Fibroblast of the aortic adventitia (primary cell): ENCODE data around the gene SASH3. TPM values are rescaled to one million over a fixed set of nuclear protein-coding genes. Genes with fewer than 3 reads are reported as not detected.

Experiments used
- DNase-seq: peaks from one replicate; pipeline ENCODE4 v3.0.0-alpha.2; 2010; ENCODE audit warnings: low read depth
- H3K4me3 ChIP-seq: 2 replicates; pipeline ENCODE4 v1.5.1; 2011; ENCODE audit warnings: low read depth, mild to moderate bottlenecking, control low read depth, low read length, moderate library complexity
- total RNA-seq: library from RNA; depleted of rRNA; stranded (reverse); fragments of >200 nt; gene quantifications from 2 replicates; pipeline ENCODE4 v1.2.3, GENCODE V29; 2012; ENCODE audit warnings: low replicate concordance
- TF ChIP-seq, protein P1 (sequence below): IDR thresholded peaks from 2 replicates; pipeline ENCODE4 v1.5.1; 2011; ENCODE audit warnings: mild to moderate bottlenecking, low read length, control low read depth, inconsistent platforms; ENCODE audit not compliant: insufficient read depth

SASH3 gene
- total RNA-seq, 1 donor = not detected

DNA sequence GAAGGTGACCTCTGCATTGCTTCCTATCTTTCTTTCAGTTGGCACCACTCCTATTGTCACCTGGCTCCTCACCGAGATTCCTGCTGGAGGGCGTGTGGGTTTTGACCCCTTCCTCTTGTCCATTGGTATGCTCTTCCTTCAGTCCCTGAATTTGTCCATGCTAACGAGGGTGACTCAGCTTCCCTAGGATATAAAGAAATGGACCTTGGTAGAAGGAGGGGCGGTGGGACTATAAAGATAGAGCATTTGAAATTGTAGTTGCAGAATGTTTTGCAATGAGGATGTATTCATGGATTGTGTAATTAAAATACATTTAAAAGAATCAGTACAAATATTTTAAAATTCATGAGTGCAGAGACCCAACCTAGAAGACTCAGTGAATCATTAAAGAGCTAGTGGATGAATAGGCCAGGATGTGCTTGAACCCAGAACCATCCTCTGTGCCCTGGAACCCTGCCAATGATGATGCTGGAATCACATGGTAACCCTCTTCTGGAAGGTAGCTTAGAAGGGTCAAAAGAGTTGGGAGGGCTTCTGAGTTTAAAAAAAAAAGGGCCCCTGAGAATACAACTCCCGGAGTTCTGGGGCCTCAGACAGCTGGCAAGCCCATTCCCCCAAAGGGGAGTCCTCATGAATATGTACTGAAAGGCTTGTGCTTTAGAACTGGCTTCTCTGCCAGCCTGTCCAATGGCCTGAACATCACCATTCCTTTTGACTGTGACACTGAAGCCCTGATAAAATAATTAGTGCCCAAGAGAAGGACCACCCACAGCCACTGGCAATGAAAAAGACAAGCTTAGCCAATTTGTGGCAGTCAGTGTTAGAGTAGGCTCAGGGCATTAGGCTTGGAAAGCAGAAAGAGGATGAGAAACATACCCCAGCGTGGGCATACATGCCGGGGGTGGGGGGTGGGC lies 32.9 kb upstream of the SASH3 start:
- peak; percentile 22 for DNase-seq
- no peak overlapping the region for H3K4me3 ChIP-seq
- TF ChIP-seq, protein P1, sequence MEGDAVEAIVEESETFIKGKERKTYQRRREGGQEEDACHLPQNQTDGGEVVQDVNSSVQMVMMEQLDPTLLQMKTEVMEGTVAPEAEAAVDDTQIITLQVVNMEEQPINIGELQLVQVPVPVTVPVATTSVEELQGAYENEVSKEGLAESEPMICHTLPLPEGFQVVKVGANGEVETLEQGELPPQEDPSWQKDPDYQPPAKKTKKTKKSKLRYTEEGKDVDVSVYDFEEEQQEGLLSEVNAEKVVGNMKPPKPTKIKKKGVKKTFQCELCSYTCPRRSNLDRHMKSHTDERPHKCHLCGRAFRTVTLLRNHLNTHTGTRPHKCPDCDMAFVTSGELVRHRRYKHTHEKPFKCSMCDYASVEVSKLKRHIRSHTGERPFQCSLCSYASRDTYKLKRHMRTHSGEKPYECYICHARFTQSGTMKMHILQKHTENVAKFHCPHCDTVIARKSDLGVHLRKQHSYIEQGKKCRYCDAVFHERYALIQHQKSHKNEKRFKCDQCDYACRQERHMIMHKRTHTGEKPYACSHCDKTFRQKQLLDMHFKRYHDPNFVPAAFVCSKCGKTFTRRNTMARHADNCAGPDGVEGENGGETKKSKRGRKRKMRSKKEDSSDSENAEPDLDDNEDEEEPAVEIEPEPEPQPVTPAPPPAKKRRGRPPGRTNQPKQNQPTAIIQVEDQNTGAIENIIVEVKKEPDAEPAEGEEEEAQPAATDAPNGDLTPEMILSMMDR = no peak

DNA sequence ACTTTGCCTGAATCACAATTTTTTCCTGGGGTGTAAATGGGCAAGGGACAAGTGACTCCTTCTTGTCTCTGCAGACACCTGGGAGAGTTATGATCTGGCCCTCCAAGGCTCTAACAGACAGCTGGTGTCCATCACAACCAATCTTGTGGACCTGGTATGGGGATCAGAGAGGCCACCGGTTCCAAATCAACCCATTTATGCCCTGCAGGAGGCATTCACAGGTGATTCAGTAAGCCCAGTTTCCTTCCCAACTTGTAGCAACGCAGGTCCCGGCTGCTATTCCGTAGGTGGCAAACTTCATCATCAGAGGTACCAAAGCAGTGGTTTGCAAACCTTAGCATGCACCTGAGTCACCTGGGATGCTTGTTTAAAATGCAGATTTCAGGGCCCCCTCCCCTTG lies 32.2 kb upstream of the SASH3 start:
- no peak for DNase-seq
- no peak overlapping the region for H3K4me3 ChIP-seq
- TF ChIP-seq, protein P1 = no peak

DNA sequence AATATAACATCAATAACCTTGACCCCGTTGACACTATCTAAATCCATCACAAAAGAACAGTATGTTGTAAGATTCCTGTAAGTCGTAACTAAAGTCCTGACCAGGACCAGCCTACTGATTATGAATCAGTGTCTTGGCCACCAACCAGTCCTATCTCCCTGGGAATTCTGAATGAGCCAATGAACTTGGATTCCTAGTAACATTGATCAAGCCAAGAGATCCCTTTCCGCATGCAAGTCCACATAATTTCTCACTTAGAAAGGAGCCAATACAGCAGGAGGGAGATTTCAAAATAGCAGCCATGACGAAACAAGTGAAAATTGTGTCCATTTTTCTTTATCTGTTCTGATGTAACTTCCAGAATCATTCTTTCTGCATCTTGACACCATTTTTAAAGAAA lies 31.4 kb upstream of the SASH3 start:
- H3K4me3 ChIP-seq = no peak overlapping the region
- TF ChIP-seq, protein P1 = no peak
- peak; percentile 98 for DNase-seq

DNA sequence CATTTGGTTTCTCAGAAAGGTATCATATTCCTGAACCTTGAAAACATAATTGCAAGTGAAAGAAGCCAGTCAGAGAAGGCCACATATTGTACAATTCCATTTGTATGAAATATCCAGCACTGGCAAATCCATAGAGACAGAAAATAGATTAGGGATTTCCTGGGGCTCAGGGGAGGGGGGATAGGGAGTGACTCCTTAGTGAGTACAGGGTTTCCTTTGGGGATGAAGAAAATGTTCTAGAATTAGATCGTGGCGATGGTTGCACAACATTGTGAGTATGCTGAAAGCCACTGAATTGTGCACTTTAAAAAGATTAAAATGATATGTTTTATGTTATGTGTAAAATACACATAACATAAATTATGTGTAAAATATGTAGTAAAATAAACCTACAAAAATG lies 30.7 kb upstream of the SASH3 start:
- peak; percentile 67 for DNase-seq
- TF ChIP-seq, protein P1 = no peak
- no peak overlapping the region for H3K4me3 ChIP-seq

DNA sequence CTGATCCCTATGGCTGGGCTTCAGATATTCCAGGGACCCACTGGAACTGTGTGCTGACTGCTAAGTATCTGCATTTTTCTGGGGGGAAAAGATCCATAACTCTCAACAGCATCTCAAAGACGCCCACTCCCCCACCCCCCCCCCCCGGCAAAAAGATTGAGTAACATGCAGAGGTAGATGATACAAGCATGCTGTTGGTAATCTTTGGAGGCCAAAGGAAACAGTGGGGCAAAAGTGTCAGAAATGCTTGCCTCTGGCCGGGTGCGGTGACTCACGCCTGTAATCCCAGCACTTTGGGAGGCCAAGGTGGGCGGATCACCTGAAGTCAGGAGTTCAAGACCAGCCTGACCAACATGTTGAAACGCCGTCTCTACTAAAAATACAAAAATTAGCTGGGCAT lies 28.8 kb upstream of the SASH3 start:
- H3K4me3 ChIP-seq = no peak overlapping the region
- TF ChIP-seq, protein P1 = no peak
- DNase-seq = no peak

DNA sequence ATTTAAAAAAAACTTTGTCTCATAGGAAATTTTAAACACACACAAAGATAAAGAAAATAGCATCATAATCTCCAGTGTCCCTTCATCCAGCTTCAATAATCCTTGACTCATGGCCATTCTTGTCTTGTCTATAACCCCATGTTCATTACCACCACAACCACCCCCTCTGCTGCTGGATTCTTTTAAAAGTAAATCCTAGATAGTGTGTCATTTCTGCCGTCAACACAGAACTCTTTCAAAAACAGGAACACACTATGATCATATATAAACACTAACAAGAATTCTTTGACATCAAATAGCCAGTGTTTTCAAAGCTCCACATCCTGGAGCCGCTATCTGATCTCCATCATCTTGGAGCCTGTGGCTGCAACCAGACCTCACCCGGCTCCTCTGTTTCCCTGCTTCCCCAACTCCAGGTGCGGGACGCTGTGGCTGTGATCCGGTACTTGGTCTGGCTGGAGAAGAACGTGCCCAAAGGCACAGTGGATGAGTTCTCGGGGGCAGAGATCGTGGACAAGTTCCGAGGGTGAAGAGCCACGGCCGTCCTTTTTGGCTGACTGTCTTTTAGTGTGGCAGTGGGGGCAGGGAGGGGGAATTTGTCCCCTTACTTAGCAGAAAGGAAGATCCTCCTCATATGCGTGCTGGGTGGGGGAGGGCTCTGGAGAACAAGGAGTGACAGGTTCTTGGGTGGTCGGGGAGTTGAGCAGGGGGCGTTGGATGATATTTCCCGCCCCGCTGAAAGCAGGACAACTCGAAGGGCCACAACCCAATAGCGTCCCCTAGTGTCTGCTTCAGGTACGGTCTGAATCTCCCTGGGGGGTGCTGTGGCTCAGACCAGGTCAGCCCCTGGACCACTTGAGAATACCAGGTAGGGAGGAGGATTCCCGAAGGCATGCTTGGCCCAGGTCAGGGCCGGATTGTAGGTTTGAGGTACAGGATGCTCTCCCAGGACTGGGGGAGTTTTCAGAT lies 25.4 kb upstream of the SASH3 start:
- TF ChIP-seq, protein P1 = no peak
- no peak for DNase-seq

More for the DNA sequence above, 25.4 kb upstream of the SASH3 start:
- H3K4me3 ChIP-seq = no peak overlapping the region
